GM23248 (cell line): ENCODE data around the gene TBC1D14.
A peak's percentile ranks its signal among the peaks of the same experiment; 100 is the strongest.

Experiments
- EZH2 ChIP-seq: fragments of 200-600 bp; sonication (generic); IDR thresholded peaks from 2 replicates; pipeline ENCODE4 v1.6.1; 2018; ENCODE audit warnings: antibody characterized with exemption, mild to moderate bottlenecking; ENCODE audit not compliant: insufficient read depth, poor library complexity, severe bottlenecking
- EZH2phosphoT487 ChIP-seq: fragments of 200-600 bp; sonication (generic); IDR thresholded peaks from 2 replicates; pipeline ENCODE4 v1.6.1; 2018; ENCODE audit warnings: antibody characterized with exemption, moderate library complexity, mild to moderate bottlenecking, low read depth; ENCODE audit not compliant: insufficient read depth

DNA sequence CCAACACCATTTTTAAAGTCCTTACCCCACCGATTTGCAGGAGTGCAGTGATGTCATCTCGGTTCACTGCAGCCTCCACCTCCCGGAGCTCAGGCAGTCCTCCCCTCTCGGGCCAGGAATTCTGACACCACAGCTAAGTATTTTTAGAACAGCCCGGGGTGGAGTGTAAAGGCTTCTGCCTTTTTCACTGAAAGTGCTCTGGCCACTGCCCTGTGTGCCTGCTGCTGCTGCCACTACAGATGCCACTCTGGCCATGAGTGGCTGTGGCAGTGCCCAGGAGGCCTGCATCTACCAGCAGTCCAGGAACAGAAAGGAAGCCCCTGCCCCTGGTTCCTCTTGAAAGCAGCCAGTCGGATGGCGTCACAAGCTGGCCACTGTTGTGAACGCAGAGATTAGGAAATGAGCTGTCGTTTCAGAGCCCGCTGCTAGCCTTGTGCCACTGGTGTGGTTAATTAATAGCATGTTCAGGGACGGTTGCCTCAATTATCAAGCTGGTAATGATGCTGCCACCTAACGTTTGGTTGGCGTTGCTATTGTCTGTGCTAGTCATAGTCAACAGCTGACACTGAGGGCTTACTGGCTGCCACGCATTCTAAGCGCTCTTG, 23.6 kb upstream of the TBC1D14 start:
- no peak for TF ChIP-seq EZH2
- 0 out of 2 replicates have a peak, but pooled peaks have one; percentile 38 for TF ChIP-seq EZH2phosphoT487
